GM21390 (cell line): ENCODE measurements around the gene THEMIS.
"Not testable (repeated sequence)": the region's sequence is repeated elsewhere in the genome, so short reads cannot be mapped to it uniquely, and the experiment has no call there.

Source experiments
- ATAC-seq: cut with Tn5 transposase; IDR thresholded peaks from one replicate; pipeline ENCODE4 v1.9.1; 2021; ENCODE audit not compliant: unreplicated experiment

Gene THEMIS

DNA sequence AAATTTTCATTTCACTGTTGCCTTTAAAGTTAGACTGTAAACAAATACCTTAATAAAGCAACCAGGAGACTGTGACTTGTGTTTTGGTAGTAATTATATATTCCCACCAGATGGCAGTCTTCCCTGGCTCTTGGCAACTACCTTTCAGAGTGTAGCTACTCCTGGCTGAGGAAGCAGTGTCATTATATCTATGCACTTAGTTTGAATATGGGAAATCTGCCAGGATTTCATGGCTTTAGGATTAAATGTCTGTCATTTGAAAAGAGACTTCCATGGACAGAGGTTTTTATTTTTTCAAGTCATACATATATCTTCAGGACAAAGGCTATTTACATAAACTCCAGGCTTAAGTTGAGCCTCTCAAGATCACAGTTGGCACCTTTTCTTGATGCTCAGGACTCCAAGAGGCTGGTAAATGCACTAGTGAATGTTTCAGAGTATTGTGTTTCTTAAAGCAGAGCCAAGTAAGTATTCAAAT lies 163.8 kb downstream of the THEMIS start:
- peak; percentile 92 for ATAC-seq

DNA sequence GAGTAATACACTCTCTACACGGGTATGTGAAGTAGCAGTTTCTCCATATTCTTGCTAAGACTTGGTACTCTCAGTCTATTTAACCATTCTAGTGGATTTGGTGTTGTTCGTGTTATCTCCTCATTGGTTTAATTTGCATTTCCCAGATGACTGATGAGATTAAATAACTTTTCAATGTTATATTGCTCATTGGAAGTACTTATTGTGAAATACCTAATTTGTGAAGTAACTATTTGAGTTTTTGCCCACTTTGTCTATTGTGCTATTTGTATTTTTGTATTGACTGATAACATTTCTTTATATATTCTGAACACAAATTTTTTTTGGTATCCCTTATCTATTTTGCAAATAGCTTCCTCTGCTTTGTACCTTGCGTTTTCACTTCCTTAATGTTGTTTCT lies 167.9 kb downstream of the THEMIS start:
- ATAC-seq = no peak

DNA sequence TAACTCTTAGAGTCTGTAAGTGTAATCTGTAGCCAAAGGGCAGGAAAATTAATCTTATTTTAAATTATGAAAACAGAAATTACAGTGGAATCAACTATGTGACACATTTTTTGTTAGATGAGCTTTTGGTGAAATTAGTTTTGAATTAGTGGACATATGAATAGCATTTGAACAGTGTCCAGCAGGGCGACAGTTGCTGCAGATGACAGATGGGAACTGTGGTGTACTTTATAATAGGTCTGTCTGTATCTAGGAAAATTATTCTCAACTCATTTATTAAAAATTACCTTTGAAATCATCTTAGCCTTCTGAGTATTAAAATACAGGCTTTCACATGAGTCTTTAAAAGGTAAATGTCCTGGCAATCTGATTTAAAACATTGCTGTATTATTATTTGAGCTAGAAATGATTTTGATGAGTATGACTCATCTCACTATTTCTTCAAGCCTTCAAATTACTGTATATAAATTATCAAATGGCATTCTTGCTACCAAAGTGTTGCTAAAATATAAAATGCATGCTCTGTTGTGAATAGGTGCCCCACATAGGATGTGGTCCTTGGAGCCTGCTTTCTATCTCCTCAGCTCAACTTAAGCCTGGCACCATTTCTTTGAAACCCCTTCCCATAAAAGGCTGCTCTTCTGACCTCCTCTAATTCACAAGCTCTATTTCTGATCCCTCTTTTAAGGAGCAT lies 173.5 kb downstream of the THEMIS start:
- no peak for ATAC-seq

DNA sequence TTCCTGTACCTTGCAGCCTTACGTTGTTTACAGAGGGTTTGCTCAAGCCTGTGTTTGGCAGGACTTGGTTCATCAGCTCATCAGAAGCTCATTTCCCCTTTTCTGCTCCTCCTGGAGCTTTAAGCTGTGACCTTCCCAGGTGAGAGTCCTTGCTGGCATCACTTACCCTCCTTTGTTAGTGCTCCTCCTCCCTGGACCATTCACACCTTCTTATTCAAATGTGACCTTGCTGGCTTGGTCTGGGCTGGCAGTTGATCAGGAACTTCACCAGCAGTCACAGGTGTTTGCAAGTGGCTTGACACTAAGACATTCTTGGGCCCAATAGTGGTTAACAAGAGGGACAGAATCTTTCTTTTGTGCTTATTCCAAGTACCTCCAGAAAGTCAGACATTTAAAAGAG lies 175.0 kb downstream of the THEMIS start:
- ATAC-seq = no peak

DNA sequence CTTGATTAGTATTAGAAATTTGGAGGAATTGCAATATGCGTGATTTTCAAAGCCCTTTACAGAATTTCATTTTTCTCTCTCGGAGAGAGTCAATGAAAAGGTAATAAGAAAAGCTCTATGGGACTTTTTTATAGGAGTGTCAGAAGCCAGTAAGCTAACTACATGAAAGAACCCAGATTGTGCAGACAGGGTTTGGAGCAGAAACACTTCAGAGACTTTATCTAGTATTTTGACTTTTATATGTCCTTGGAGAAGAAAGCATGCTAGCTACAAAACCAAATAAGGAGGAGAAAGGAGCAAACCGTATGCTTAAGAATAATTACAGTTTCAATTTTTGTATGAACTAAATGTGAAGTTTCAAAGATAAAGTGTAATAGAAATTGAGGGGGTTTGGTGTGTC lies 182.2 kb downstream of the THEMIS start:
- ATAC-seq = no peak

DNA sequence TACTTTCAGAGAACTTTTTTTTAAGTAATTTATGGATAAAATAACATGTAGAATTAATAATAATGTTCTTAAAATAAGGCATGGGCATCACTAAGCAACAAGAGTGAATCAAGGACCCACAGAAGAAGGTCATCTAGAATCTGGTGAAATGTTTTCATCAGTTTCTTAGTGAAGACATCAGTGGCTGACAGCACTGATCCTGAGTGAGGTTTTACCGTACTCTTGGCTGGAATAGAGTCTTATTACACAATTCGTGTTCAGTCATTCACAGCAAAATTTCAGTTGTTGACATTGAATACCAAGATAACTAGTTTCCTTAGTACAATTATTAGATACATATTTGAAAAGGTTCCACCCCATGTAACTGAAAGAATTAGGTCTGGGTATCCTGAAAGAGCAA lies 183.5 kb downstream of the THEMIS start:
- no peak for ATAC-seq

DNA sequence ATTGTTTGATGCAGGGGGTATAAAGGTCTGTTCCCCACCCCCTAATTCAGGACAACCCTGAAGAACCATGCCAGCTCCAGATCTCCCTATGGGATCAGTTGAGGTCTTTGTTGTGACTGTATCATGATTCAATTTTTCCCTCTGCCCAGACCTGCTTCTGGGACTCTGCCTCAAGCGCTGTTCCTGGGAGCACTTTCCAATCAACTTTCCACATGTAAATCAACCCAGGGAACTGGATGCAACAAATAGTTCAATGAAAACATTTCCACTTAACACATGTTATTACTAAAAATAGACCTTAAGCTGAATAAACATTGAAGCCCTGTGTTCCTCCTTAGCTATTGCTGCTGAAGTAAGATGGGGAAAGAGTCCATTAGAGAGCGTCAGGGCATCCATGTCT lies 184.4 kb downstream of the THEMIS start:
- no peak for ATAC-seq

DNA sequence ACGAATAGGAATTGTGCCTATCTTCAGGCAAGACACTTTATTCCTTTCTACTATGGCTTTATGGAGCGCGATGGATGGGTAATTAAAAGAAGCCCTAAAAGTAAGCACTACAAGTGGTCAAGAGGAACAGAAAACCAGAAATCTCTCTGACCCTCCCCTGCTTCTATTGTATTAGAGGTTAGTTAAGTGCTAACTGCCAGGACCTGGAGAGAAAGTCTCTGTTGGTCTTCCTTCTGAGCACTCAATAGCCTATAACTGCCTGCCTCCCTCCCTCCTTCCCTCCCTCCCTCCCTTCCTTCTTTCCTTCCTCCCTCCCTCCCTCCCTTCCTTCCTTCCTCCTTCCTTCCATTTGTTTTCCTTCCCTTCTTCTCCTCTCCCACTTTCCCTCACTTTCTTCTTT lies 190.2 kb downstream of the THEMIS start:
- no peak for ATAC-seq

DNA sequence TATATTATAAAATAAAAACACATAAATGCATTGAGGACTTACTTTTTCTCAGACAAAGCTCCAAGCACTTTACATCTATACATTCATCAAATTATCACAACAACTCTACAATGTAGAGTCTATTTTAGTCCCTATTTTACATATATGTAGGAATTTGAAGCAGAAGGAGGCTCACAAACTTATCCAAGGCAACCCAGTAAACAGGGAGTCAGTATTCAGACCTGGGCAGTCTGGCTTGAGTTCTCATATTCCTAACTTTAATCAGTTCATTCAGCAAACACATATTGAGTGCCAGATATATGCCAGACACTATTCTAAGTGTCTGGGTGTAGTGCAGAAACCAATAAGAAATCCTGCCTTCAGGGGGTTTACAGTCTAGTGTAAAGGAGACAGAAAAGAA lies 194.6 kb downstream of the THEMIS start:
- no peak for ATAC-seq

DNA sequence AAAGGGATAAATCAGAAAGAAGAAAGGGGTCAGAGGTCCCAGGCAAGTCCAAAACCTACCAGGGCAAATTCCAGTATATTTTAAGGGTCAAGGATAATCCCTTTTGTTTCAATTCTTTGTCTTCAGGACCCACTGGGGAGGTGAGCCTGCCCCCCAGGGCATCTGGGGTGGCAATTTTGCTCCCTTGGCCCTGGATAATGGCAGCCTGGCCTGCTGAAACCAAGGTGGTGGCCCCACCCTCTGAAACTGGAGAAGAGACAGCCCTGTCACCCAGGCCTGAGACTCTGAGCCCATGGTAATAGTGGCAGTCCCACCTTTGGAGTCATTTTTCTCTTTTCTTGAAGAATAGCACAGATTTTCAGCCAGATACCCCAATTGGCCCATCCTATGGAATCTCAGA lies 205.8 kb downstream of the THEMIS start:
- ATAC-seq = no peak

DNA sequence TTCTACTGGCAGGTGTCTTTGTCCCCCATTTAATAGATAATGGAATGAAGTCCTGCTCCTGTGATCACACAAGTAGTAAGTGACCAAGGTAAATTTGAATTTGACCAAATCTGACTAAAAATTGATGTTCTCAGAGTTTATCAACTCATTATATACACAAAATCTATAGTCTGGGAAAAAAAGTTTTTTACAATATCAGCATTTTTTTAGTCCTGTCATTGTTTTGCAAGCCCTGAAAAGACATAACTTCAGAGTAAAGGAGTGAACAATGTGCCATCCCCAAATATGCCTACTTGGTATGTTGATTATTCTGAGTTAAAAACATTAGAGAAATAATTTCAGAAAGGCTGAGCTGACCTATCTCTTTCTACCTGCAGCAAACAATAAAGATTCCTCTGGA lies 209.7 kb downstream of the THEMIS start:
- ATAC-seq = no peak

DNA sequence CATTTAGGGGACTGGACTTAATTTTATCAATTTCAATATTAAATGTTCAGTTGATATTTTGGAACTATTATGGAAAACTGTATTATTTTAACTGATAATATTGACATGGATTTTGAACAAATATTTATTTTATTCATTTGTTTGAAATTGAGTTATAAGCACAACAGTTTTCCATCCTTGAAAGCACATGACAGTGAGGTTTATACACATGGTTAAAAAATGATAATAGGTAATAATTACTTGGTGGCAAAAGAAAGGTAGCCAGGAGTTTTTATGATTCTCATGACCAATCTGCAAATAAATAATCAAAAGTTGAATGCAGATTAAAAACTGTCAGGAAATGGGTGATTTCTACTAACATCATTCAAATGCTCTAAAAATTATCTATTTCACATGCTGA lies 210.3 kb downstream of the THEMIS start:
- no peak for ATAC-seq

DNA sequence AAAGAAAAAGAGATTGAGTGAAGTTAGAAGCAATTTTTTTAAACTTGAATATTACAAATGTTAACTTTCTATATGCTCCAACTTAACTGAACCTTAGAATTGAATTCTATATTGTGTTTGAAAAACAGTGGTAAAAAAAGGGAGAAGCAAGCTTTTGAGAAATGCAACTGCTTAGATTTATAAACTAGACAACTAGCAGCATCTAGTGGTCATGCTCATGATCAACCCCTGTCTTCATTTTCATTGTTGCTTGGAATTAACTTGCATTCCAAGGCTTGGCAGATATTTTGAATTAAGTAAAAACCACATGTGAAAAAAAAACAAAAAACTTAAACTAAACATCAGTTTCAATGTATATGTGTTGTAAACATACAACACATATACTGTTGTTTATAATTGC lies 210.8 kb downstream of the THEMIS start:
- no peak for ATAC-seq

DNA sequence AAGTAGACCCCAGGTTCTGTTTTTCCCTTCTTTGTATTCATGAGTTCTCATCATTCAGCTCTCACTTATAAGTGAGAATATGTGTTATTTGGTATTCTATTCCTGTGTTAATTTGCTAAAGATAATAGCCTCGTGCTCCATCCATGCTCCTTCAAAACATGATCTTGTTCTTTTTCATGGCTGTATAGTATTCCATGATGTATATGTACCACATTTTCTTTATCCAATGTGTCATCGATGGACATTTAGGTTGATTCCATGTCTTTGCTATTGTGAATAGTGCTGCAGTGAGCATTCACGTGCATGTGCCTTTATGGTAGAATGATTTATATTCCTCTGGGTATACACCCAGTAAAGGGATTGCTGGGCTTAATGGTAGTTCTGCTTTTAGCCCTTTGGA lies 213.4 kb downstream of the THEMIS start:
- not testable (repeated sequence) for ATAC-seq

DNA sequence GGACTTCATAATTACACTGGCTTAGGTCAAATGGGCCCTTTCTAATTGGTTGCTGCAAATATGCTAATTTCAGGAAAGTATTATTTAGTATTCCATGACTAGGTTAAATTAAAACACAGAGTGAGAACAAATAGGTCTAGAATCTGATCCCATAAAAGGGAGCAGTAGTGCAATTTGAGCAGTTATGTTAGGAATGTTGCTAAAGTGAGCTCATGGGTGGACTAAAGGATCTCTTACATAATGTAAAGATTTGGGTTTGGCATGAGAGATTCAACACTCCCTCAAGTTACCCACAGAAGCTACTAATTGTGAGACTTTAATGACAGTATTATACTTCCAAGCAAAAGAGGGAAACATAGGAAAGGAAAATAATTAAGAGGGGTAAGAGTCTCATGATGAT lies 214.8 kb downstream of the THEMIS start:
- no peak for ATAC-seq

DNA sequence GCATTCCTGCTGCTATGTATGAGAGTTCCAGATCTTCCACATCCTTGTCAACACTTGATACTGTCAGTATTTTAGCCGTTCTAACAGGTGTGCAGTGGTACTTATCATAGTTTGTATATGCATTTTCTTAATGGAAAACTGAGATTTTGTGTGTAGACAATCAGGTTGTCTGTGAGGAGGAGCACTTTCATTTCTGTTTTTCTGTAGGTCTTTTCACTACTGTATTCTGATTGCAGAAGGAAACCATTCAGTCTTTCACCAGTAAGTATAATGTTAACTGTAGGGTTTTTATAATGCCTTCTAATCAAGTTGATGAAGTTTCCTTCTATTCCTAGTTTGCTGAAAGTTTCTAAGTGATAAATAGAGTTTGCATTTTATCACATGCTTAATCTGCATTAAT lies 216.4 kb downstream of the THEMIS start:
- ATAC-seq = no peak
